Tibial nerve (tissue), 4 donors: ENCODE data around the gene BGN. TPM values are rescaled to one million over a fixed set of nuclear protein-coding genes. Genes with fewer than 3 reads are reported as not detected.
A peak's percentile ranks its signal among the peaks of the same experiment; 100 is the strongest.

Experiments used
- DNase-seq, 2 donors: peaks; one replicate each; pipeline ENCODE4 v3.0.0-alpha.2; 2019; ENCODE audit warnings: low spot score in 2 of 2
- H3K27ac ChIP-seq, 4 donors: fragments of 200-600 bp; sonication (generic) in 3 of 4; one replicate each; pipeline ENCODE4 v1.5.1; 2017 to 2019; ENCODE audit warnings: mild to moderate bottlenecking in 1 of 4
- H3K27me3 ChIP-seq, 2 donors: fragments of 200-600 bp; sonication (generic) in 1 of 2; one replicate each; pipeline versions ENCODE4 v1.5.1 to v1.6.0; 2017 to 2019
- H3K36me3 ChIP-seq, 3 donors: fragments of 200-600 bp; sonication (generic); one replicate each; pipeline ENCODE4 v1.5.1; 2018 to 2019
- H3K4me1 ChIP-seq, 4 donors: fragments of 200-600 bp; sonication (generic) in 3 of 4; one replicate each; pipeline ENCODE4 v1.5.1; 2017 to 2019
- H3K4me3 ChIP-seq, 4 donors: fragments of 200-600 bp; sonication (generic) in 3 of 4; one replicate each; pipeline ENCODE4 v1.5.1; 2017 to 2019; ENCODE audit warnings: mild to moderate bottlenecking in 1 of 4, moderate library complexity in 1 of 4
- H3K9me3 ChIP-seq, 4 donors: fragments of 200-600 bp; sonication (generic) in 3 of 4; one replicate each; pipeline ENCODE4 v1.5.1; 2017 to 2019
- CTCF ChIP-seq, 5 experiments: fragments of 200-600 bp in 3 of 5; fragments of 450-650 bp in 2 of 5; sonication (generic) in 3 of 5; IDR thresholded peaks; one replicate each; pipeline ENCODE4 v1.5.1; 2016 to 2019; ENCODE audit warnings: antibody characterized with exemption in 5 of 5, mild to moderate bottlenecking in 3 of 5, moderate library complexity in 2 of 5
- EP300 ChIP-seq, 2 donors: sonication (generic); formaldehyde crosslinking; IDR thresholded peaks; one replicate each; pipeline ENCODE4 v1.6.1; 2017; ENCODE audit warnings: antibody characterized with exemption in 2 of 2, mild to moderate bottlenecking in 1 of 2
- POLR2A ChIP-seq, 2 donors: fragments of 450-650 bp; IDR thresholded peaks; one replicate each; pipeline ENCODE4 v1.6.1; 2017; ENCODE audit warnings: antibody characterized with exemption in 2 of 2, mild to moderate bottlenecking in 2 of 2, moderate library complexity in 2 of 2
- WGBS, 2 donors: methylation state at CpG; one replicate each; pipeline ENCODE4 v1.1.5; 2018; 5-methylcytosine and 5-hydroxymethylcytosine counted together
- total RNA-seq, 4 donors: library from RNA; depleted of rRNA; stranded (reverse); fragments of >200 nt; gene quantifications; one replicate each; pipeline ENCODE4 v1.1.0, GENCODE V29; 2016

The BGN gene
- 100 to 1,000 TPM in 1 of 4 donors, 10 to 100 TPM in 3; 25.6 to 103 (median 59.0) TPM for total RNA-seq

GRCh38 chrX:153494541-153495361 lies at the start of gene BGN:
BGN (plus strand) TSS chrX:153494980; CDS start chrX:153504632, 9,652 bp downstream.
- no peaks in the 10 kb centered on the region for H3K27me3 ChIP-seq
- DNase-seq = no peak
- no peaks in the 10 kb centered on the region for H3K9me3 ChIP-seq
- H3K27ac ChIP-seq = peak within 1 kb of the TSS; percentile 22 to 81 (median 64)
- H3K36me3 ChIP-seq = no peaks in the 10 kb centered on the region
- H3K4me1 ChIP-seq = peaks cover 0 to 46% (median 0%) of the 10 kb centered on the region in 4 donors
- H3K4me3 ChIP-seq = peak within 1 kb of the TSS; percentile 12 to 47 (median 31)
- TF ChIP-seq EP300 (IDR thresholded peaks at IDR 0.05) (no peak), CTCF (IDR thresholded peaks at IDR 0.05) (peak in 3 of 5 experiments; percentile 38 to 55 (median 44))
- 2 to 60% methylated on average over 13 to 38 of the region's 41 CpGs for WGBS, 2 donors

- WGBS, 2 donors = 60 to 91% methylated on average over 5 to 16 of the region's 35 CpGs
Measured at GRCh38 chrX:153445106-153445855, 49.5 kb upstream of the BGN start.

GRCh38 chrX:153445856-153446635 lies 48.7 kb upstream of the BGN start, which contains the start of gene TREX2:
TREX2 (minus strand) TSS chrX:153446056; CDS start chrX:153445430, 626 bp downstream.
- Histone ChIP-seq H3K27me3 (no peaks in the 10 kb centered on the region), H3K9me3 (no peaks in the 10 kb centered on the region), H3K36me3 (peaks cover 0 to 28% (median 0%) of the 10 kb centered on the region in 3 donors), H3K27ac (no peak within 1 kb of the TSS), H3K4me3 (no peak within 1 kb of the TSS), H3K4me1 (no peaks in the 10 kb centered on the region)
- TF ChIP-seq CTCF (IDR thresholded peaks at IDR 0.05) (no peak), EP300 (IDR thresholded peaks at IDR 0.05) (no peak), POLR2A (IDR thresholded peaks at IDR 0.05) (no peak)
- 84% methylated on average over 28 of the region's 30 CpGs; no CpG with 5 or more reads in 1 of the 2 donors for WGBS, 2 donors
- DNase-seq = no peak

More at GRCh38 chrX:153445106-153445855, 49.5 kb upstream of the BGN start:
- no peaks in the 10 kb centered on the region for H3K4me1 ChIP-seq
- no peaks in the 10 kb centered on the region for H3K27me3 ChIP-seq
- no peak overlapping the region for H3K4me3 ChIP-seq
- peaks cover 0 to 22% (median 0%) of the 10 kb centered on the region in 3 donors for H3K36me3 ChIP-seq
- no peak overlapping the region for H3K27ac ChIP-seq
- H3K9me3 ChIP-seq = no peaks in the 10 kb centered on the region
- DNase-seq = no peak
- TF ChIP-seq CTCF (IDR thresholded peaks at IDR 0.05) (no peak), EP300 (IDR thresholded peaks at IDR 0.05) (no peak), POLR2A (IDR thresholded peaks at IDR 0.05) (no peak)

GRCh38 chrX:153446636-153446936 lies 48.2 kb upstream of the BGN start:
- peaks cover 0 to 28% (median 0%) of the 10 kb centered on the region in 3 donors for H3K36me3 ChIP-seq
- no peak for DNase-seq
- H3K27ac ChIP-seq = no peak overlapping the region
- H3K4me1 ChIP-seq = no peaks in the 10 kb centered on the region
- H3K9me3 ChIP-seq = no peaks in the 10 kb centered on the region
- H3K27me3 ChIP-seq = no peaks in the 10 kb centered on the region
- 77% methylated on average over 10 of the region's 10 CpGs; no CpG with 5 or more reads in 1 of the 2 donors for WGBS, 2 donors
- TF ChIP-seq EP300 (IDR thresholded peaks at IDR 0.05) = no peak
- no peak for TF ChIP-seq CTCF (IDR thresholded peaks at IDR 0.05)
- TF ChIP-seq POLR2A (IDR thresholded peaks at IDR 0.05) = no peak
- no peak overlapping the region for H3K4me3 ChIP-seq
